Cardiac fibroblast (primary cell): ENCODE measurements around the gene FOXI1.

ENCODE experiments used
- DNase-seq, 2 donors: peaks; one replicate each; pipeline versions ENCODE4 v3.0.0 to v3.0.0-alpha.2; 2010; ENCODE audit warnings: low read depth in 2 of 2
- H3K4me3 ChIP-seq, 2 donors: replicated peaks in 1 of 2; 1 replicate in 1 of 2; 2 replicates in 1 of 2; pipeline ENCODE4 v1.5.1; 2011; ENCODE audit warnings: low read depth in 2 of 2, low read length in 2 of 2, mild to moderate bottlenecking in 2 of 2, moderate library complexity in 1 of 2
- TF ChIP-seq, protein P1 (sequence below): IDR thresholded peaks from one replicate; pipeline ENCODE4 v1.5.1; 2011; ENCODE audit warnings: low read depth, mild to moderate bottlenecking, low read length, inconsistent platforms

FOXI1 gene

DNA sequence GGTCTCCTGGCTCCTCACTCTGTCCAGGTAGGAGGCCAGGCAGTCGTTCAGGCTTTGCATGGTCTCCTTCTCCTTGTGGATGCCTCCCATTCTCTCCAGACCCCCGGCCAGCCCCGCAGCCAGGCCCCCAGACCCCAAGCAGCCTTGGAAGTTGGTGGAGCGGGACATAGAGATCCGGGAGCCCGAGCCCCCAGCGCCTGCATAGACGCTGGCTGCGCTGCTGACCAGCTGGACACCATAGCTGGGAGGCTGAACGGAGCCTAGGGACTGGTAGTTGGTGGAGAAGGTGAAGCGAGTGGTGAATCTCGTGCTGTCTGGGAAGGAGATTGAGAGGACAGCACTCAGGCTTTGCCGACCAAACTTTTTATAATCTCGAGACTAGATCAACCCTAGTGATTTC lies 35.9 kb downstream of the FOXI1 start:
- DNase-seq: no peak
- TF ChIP-seq, protein P1, sequence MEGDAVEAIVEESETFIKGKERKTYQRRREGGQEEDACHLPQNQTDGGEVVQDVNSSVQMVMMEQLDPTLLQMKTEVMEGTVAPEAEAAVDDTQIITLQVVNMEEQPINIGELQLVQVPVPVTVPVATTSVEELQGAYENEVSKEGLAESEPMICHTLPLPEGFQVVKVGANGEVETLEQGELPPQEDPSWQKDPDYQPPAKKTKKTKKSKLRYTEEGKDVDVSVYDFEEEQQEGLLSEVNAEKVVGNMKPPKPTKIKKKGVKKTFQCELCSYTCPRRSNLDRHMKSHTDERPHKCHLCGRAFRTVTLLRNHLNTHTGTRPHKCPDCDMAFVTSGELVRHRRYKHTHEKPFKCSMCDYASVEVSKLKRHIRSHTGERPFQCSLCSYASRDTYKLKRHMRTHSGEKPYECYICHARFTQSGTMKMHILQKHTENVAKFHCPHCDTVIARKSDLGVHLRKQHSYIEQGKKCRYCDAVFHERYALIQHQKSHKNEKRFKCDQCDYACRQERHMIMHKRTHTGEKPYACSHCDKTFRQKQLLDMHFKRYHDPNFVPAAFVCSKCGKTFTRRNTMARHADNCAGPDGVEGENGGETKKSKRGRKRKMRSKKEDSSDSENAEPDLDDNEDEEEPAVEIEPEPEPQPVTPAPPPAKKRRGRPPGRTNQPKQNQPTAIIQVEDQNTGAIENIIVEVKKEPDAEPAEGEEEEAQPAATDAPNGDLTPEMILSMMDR: no peak
- H3K4me3 ChIP-seq: no peak overlapping the region

DNA sequence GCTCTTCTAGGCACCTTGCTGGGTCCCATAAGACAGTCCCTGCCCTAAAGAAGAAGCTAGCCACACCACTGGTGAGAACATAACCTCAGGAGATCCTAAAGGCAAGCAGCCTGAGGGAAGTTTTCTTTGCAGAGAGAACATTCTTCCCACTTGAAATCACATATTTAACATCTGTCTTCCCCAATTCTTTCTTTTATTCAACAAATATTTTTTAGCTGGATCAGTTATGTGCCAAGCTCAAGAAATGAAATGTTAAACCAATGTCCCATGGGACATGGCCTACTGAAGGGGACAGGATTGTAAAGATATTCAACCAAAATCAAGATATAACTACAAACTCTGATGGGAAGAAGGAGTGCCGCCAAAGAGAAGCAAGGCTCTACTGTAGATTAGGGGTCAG lies 36.5 kb downstream of the FOXI1 start:
- TF ChIP-seq, protein P1: no peak
- DNase-seq: no peak
- H3K4me3 ChIP-seq: no peak overlapping the region

DNA sequence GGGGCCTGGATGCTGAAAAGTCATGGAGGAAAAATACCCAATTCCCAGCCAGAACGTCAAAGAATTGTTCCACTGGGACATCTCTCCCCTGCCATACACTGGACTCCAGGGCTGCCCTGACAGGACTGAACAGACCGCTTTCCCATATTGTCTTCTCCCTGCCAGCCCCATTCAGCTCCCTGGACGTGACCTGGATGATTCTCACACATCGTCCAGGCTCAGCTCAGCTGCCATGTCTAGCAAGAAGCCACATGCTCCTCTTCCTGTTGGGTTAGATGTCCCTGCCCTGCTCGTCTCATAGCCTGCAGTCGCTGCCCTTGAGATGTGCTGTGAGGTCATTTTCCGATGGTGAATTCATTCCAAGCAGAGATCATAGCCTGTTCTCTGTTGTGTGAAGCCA lies 37.4 kb downstream of the FOXI1 start:
- TF ChIP-seq, protein P1: no peak
- no peak for DNase-seq
- H3K4me3 ChIP-seq: no peak overlapping the region

DNA sequence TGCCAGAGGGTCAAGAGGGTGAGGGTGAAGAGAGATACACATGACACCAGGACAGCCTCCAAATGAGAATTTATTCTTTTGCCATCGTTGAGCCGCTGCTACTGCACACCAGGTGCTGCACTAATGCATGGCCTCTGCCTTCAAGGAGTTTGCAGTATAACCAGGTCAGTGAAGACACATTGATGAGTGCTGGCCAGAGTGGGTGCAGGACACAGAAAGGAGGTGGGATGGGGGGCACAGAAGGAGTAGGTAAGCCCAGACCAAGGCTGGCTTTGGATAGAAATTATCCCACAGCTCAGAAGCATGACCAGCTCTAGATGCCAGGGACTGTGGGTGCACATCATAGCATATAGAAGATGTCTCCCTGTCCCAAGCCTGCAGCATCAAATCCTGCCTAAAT lies 38.0 kb downstream of the FOXI1 start:
- H3K4me3 ChIP-seq: no peak overlapping the region
- no peak for DNase-seq
- TF ChIP-seq, protein P1: no peak

DNA sequence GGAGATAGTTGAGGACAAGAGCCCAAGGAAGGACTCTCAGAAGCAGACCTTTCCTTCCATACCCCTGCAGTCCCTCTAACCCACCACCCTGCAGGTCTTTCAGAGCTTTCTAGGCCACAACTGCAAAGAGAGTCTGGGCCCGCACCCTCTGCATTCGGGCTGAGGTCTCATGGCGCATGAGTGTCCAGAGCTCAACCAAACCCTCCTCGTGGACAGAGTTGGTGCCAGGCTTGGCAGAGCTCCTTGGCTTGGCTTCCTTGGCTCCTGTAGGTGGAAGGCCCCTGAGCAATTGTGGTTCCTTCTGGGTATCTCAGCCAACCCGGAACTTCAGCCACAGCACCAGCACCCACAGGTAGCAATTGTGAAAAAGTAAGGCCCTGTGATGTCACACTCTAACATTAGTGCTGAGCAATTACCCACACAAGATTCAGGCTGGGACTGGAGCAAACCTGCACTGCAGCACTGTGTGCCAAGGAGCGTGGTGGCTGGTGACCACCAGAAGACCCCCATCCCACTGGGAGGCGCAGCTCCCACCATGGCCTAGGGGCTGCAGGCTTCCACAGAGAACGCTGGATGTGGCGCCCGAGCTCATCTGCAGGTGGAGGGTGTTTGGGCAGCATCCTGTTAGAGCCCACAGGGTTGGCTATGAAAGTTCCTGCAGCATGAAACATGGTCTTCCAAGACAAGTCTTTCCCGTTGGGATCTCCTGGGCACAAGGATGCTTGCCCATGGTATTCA lies 38.8 kb downstream of the FOXI1 start:
- no peak overlapping the region for H3K4me3 ChIP-seq
- TF ChIP-seq, protein P1: no peak
- no peak for DNase-seq

DNA sequence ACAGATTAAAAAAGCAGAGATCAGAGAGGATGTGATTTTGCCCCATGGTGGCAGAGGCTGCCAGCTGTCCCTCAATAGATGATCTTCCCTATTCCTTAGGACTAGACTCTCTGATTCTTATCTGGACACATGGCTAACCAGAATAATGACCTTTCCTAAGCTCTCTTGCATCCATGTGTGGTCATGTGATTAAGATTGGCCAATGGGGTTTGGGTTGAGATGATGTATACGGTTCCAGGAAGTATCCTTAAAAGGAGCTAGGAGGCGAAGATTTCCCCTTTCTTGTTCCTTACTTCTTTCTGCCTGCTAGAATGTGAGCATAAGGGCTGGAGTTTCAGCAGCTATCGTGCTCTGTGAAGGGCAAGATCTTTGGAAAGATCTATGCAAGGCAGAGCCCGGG lies 39.8 kb downstream of the FOXI1 start:
- TF ChIP-seq, protein P1: no peak
- DNase-seq: peak; percentile 12 to 14
- H3K4me3 ChIP-seq: no peak overlapping the region
